ENCODE results near the gene PIP5KL1. TPM values are rescaled to one million over a fixed set of nuclear protein-coding genes. Genes with fewer than 3 reads are reported as not detected.

PIP5KL1 gene
- total RNA-seq, 1 donor from 2014 or later = 1.4 TPM

- DNase-seq = no peak
Observed at GRCh38 chr9:127873223-127873691, 57.3 kb downstream of the PIP5KL1 start.

- DNase-seq = no peak
Observed at GRCh38 chr9:127872369-127873222, 58.0 kb downstream of the PIP5KL1 start.

- DNase-seq = no peak
Observed at GRCh38 chr9:127871531-127871930, 59.0 kb downstream of the PIP5KL1 start.

- no peak for DNase-seq
Observed at GRCh38 chr9:127870887-127871286, 59.7 kb downstream of the PIP5KL1 start.

Other genes with a start within 250 kb of the PIP5KL1 start
- gene CFAP157, start 223.8 kb downstream of the PIP5KL1 start, total RNA-seq = 0.16 TPM
- gene PTRH1, start 215.1 kb downstream of the PIP5KL1 start, total RNA-seq = 5.0 TPM
- not detected for gene TTC16, start 214.7 kb downstream of the PIP5KL1 start, total RNA-seq
- 7.0 TPM for gene TOR2A, start 195.5 kb downstream of the PIP5KL1 start, total RNA-seq
- 5.1 TPM for gene SH2D3C, start 152.1 kb downstream of the PIP5KL1 start, total RNA-seq
- 45.1 TPM for gene CDK9, start 144.7 kb downstream of the PIP5KL1 start, total RNA-seq
- 18.1 TPM for gene FPGS, start 127.9 kb downstream of the PIP5KL1 start, total RNA-seq
- 0.16 TPM for gene ENG, start 76.1 kb downstream of the PIP5KL1 start, total RNA-seq
- gene AK1, start 53.1 kb downstream of the PIP5KL1 start, total RNA-seq = 28.4 TPM
- gene ST6GALNAC6, start 31.2 kb downstream of the PIP5KL1 start, total RNA-seq = 31.8 TPM
- 10.5 TPM for gene ST6GALNAC4, start 13.7 kb downstream of the PIP5KL1 start, total RNA-seq
- 11.4 TPM for gene DPM2, start 7.1 kb upstream of the PIP5KL1 start, total RNA-seq
- gene EEIG1, start 50.2 kb upstream of the PIP5KL1 start, total RNA-seq = 2.7 TPM
- 6.4 TPM for gene NAIF1, start 136.5 kb upstream of the PIP5KL1 start, total RNA-seq
- 36.0 TPM for gene SLC25A25, start 137.5 kb upstream of the PIP5KL1 start, total RNA-seq
- 39.5 TPM for gene PTGES2, start 197.0 kb upstream of the PIP5KL1 start, total RNA-seq
- not detected for gene LCN2, start 218.7 kb upstream of the PIP5KL1 start, total RNA-seq
- gene BBLN, start 229.5 kb upstream of the PIP5KL1 start, total RNA-seq = 32.6 TPM